HT-29 (cell line): ENCODE measurements around the gene ZFTA. TPM values are rescaled to one million over a fixed set of nuclear protein-coding genes. Genes with fewer than 3 reads are reported as not detected.

Experiments
- DNase-seq: peaks from one replicate; pipeline ENCODE4 v3.0.0-alpha.2; 2015; ENCODE audit warnings: low spot score
- small RNA-seq: library from RNA; depleted of rRNA; stranded (forward); fragments of <200 nt; gene quantifications from one replicate; pipeline ENCODE3, GENCODE V24; 2014
- total RNA-seq: library from RNA; depleted of rRNA; stranded (reverse); fragments of >200 nt; shearing (Covaris generic); gene quantifications from 2 replicates; pipeline ENCODE4 v1.2.3, GENCODE V29; 2014; rRNA removed

ZFTA gene
- total RNA-seq, 1 experiment from 2014 or later = 35.2 TPM

DNA sequence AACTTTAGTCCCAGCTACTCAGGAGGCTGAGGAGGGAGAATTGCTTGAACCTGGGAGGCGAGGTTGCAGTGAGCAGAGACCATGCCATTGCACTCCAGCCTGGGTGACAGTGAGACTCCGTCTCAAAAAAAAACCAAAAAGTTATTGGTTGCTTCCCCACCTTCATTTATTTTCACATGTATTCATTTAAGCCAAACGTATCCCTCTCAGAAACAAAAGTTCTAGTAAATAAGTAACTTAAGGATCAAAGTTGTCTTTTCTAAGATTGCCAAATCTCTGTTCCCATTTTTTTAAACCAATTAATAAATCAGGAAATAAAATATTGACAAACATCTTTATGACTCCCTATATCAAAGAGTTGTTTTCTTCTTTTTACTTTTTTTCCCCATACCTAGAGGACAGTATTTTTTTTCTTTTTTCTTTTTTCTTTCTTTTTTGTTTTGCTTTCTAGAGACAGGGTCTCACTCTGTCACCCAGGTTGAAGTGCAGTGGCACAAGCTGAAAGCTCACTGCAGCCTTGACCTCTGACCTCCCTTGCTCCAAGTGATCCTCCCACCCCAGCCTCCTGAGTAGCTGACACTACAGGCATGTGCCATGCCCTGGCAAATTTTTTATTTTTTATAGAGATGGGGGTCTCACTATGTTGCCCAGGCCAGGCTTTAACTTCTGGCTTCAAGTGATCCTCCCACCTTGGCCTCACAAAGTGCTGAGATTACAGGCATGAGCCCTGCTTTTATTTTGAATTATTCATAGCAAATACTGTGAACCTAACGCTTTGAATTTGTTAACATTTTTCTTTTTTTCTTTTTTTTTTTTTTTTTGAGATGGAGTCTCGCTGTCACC, 11.4 kb downstream of the ZFTA start:
- no peak for DNase-seq

DNA sequence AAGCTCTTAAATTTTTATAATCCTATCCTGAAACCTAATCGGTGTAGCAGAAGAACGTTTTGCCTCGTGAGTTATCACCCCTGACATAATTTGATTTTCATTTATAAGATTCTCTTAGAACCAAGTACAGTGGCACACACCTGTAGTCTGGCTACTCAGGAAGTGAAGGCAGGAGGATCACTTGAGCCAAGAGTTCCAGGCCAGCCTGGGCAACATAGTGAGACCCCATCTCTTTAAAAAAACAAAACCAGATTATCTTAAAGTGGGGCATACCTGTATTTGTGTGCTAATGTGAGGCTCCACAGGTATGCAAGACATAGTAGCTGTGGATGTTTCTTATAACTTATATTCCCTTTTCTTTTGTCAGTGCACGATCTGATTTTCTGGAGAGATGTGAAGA, 19.0 kb downstream of the ZFTA start:
- DNase-seq = no peak

DNA sequence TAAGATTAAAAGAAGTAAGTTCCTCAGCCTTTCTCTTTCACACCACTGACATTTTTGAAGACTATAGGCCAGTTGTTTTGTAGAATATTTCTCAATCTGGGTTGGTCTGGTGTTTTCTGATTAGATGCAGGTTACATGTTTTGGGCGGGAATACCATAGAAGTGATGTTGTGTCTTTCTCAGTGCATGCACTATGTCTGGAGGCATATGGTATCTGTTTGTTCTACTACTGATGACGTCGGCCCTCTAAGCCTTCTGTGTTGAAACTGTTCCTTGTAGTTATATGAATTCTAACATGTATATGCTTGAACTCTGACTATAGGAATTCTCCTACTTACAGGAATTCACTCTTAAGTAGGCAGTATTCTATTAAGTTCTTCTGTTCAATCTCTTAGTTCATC, 21.6 kb downstream of the ZFTA start:
- no peak for DNase-seq

DNA sequence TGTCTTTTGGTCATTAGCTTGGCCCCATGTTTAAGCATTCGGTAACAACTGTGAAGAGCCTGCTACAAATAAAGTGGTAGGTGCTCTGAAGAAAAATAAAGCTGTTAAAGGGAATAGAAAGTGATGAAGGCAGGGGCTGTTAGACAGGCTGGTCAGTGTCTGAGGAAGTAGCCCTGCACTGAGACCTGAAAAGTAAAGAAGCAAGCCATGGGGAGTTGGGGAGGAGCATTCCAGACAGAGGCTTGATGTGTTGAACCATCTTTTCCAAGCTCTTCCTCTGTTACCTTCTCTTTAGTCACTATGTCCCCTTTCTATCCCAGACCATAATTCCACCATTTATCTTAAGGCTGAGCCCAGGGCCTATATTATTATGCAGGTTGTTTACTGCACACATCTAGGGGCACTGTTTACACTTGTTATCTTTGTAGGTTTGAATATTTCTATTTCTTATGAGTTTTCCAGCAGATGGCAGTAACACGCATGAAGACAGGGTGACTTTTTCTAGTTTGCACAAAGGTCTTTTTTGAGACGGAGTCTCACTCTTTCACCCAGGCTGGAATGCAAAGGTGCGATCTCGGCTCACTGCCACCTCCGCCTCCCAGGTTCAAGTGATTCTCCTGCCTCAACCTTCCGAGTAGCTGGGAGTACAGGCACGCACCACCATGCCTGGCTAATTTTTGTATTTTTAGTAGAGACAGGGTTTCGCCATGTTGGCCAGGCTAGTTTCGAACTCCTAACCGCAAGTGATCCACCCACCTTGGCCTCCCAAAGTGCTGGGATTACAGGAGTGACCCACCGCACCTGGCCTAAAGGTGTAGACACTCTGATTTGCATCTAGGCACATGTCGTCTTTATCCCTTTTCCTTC, 23.0 kb downstream of the ZFTA start:
- DNase-seq = peak; percentile 58

DNA sequence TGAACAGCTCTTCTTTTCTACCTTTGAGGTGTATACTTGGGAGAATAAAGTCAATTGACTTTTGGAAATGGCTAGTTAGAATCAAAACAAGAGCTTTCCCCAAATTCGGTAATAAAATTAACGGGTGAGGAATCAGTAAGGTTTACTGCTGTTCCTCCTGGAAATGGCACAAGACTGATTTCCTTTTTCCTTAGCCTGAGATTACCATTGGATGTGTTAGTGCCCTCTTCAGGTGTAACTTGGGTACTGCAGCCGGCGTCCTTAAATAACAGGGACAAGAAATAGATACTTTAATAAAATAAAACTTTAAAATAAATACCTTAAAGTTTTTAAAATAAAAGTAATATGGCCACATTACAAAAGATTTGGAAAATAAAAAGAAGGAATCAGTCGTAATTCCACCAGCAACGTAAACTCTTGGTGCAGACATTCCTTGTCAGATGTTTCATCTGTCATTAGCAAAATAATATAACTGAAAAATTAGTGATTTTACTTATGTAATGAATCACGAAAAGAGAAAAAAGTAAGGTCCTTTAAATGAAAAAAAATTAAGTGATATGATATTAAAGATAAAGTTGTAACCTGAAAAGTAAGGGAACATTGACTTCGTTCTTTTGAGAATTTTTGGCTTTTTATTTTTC, 29.7 kb downstream of the ZFTA start:
- peak; percentile 92 for DNase-seq

- DNase-seq = no peak
These were observed 30.9 kb downstream of the ZFTA start for GRCh38 chr11:63737718-63738117.

DNA sequence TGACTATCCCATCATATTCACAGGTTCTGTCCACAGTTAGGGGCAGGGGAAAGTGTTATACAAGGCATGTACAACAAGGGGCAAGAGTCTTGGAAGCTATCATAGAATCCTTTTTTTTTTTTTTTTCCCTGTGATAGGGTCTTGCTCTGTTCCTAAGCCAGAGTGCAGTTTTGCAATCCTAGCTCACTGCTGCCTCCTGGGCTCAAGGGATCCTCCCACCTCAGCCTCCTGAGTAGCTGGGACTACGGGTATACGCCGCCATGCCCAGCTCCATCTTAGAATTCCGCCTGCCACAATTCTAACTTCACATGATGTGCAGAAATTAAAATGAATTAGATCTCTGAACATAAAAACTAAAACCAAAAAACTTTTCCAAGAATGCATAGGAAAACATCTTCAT, 31.7 kb downstream of the ZFTA start:
- no peak for DNase-seq

DNA sequence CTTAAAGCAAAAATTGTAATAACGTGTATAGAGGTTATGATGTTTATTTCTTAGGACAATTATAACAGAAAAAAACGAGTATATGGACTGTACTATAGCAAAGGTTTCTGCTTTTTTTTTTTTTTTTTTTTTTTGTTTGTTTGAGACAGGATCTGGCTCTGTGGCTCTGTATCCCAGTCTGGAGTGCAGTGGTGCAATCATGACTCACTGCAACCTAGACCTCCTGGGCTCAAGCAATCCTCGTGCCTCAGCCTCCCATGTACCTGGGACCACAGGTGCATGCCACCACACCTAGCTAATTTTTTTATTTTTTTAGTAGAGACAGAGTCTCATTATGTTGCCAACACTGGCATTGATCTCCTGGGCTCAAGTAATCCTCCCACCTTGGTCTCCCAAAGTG, 39.2 kb downstream of the ZFTA start:
- DNase-seq = no peak

- DNase-seq = no peak
These were observed 48.0 kb downstream of the ZFTA start for GRCh38 chr11:63720611-63721010.

DNA sequence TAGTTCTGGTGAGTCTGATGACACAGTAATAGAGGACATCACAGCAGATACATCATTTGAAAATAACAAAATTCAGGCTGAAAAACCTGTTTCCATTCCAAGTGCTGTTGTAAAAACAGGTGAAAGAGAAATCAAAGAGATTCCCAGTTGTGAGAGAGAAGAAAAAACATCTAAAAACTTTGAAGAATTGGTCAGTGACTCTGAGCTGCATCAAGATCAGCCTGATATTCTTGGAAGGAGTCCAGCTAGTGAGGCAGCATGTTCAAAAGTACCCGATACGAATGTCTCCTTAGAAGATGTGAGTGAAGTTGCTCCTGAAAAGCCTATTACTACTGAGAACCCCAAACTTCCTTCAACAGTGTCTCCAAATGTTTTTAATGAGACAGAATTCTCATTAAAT, 48.6 kb downstream of the ZFTA start:
- no peak for DNase-seq

DNA sequence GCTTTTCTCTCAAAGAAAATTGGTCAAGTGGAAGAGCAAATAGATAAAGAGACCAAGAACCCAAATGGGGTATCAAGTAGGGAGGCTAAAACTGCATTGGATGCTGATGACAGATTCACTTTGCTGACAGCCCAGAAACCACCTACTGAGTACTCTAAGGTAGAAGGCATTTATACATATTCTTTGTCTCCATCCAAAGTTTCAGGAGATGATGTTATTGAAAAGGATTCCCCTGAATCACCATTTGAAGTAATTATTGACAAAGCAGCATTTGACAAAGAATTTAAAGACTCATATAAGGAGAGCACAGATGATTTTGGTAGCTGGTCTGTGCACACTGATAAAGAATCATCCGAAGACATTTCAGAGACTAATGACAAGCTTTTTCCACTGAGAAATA, 49.6 kb downstream of the ZFTA start:
- DNase-seq = no peak

Small RNA genes lying within 50 kb of the gene (small RNA-seq; reads per million reads assigned to genes)
- not detected for gene RN7SL596P

Other genes starting within 250 kb of the ZFTA start
- gene PLAAT4, start 232.0 kb downstream of the ZFTA start, total RNA-seq = 61.8 and 73.6 TPM in 2 replicates
- gene PLAAT2, start 205.4 kb downstream of the ZFTA start, total RNA-seq = 0.57 and 4.2 TPM in 2 replicates
- gene PLAAT3, start 154.3 kb downstream of the ZFTA start, total RNA-seq = 324 and 325 TPM in 2 replicates
- 25.7 and 29.2 TPM in 2 replicates for gene ATL3, start 97.4 kb downstream of the ZFTA start, total RNA-seq
- 84.2 and 89.2 TPM in 2 replicates for gene RTN3, start 87.3 kb downstream of the ZFTA start, total RNA-seq
- 37.6 and 44.9 TPM in 2 replicates for gene SPINDOC, start 44.7 kb upstream of the ZFTA start, total RNA-seq
- gene MARK2, start 70.3 kb upstream of the ZFTA start, total RNA-seq = 75.6 and 96.1 TPM in 2 replicates
- gene RCOR2, start 148.4 kb upstream of the ZFTA start, total RNA-seq = 0.37 and 2.0 TPM in 2 replicates
- gene NAA40, start 170.2 kb upstream of the ZFTA start, total RNA-seq = 14.9 and 20.0 TPM in 2 replicates
- gene COX8A, start 205.8 kb upstream of the ZFTA start, total RNA-seq = 1,404 and 1,625 TPM in 2 replicates
- gene OTUB1, start 217.7 kb upstream of the ZFTA start, total RNA-seq = 131 and 140 TPM in 2 replicates